Measurements from ENCODE around the gene FABP2. TPM values are rescaled to one million over a fixed set of nuclear protein-coding genes. Genes with fewer than 3 reads are reported as not detected.
"Not testable (repeated sequence)": the region's sequence is repeated elsewhere in the genome, so short reads cannot be mapped to it uniquely, and the experiment has no call there.

FABP2 gene
- total and polyA plus RNA-seq, 7 experiments from 2014 or later, result 0.19 TPM; not detected in 6

GRCh38 chr4:119362413-119362812, 40.5 kb upstream of the FABP2 start:
- H3K27ac ChIP-seq (ENCODE audit: low read depth, low read length); DNase-seq; CTCF ChIA-PET; ATAC-seq; H3K27me3 ChIP-seq (ENCODE audit: control insufficient read depth in 2 of 2, insufficient read depth in 2 of 2, low read length in 2 of 2); H3K36me3 Mint-ChIP-seq; H3K27me3 Mint-ChIP-seq; H3K9me3 Mint-ChIP-seq; H3K36me3 ChIP-seq (ENCODE audit: control insufficient read depth in 2 of 3, insufficient read depth in 3 of 3, low read length in 3 of 3); H3K27ac Mint-ChIP-seq; intact Hi-C loops (cut with micrococcal nuclease); POLR2A ChIA-PET; H3K4me3 Mint-ChIP-seq; H3K9me3 ChIP-seq (ENCODE audit: control insufficient read depth in 2 of 3, low read length in 3 of 3); H3K4me3 ChIP-seq (ENCODE audit: low read length): not testable (repeated sequence)
- peaks cover 0 to 11% of the 10 kb centered on the region in 2 donors for H3K4me1 ChIP-seq (ENCODE audit: control insufficient read depth in 2 of 2, insufficient read depth in 2 of 2, low read length in 2 of 2)
- H3K4me1 Mint-ChIP-seq, result peaks cover 0 to 13% (median 4%) of the 10 kb centered on the region in 7 donors

GRCh38 chr4:119359873-119360272, 37.9 kb upstream of the FABP2 start:
- H3K27ac Mint-ChIP-seq; H3K4me3 ChIP-seq (ENCODE audit: low read length); H3K36me3 ChIP-seq (ENCODE audit: control insufficient read depth in 2 of 3, insufficient read depth in 3 of 3, low read length in 3 of 3); H3K27ac ChIP-seq (ENCODE audit: low read depth, low read length); DNase-seq; H3K9me3 ChIP-seq (ENCODE audit: control insufficient read depth in 2 of 3, low read length in 3 of 3); CTCF ChIA-PET; H3K36me3 Mint-ChIP-seq; H3K27me3 ChIP-seq (ENCODE audit: control insufficient read depth in 2 of 2, insufficient read depth in 2 of 2, low read length in 2 of 2); intact Hi-C loops (cut with micrococcal nuclease); H3K27me3 Mint-ChIP-seq; POLR2A ChIA-PET; H3K4me3 Mint-ChIP-seq; ATAC-seq; H3K4me1 Mint-ChIP-seq; H3K9me3 Mint-ChIP-seq: not testable (repeated sequence)
- H3K4me1 ChIP-seq (ENCODE audit: control insufficient read depth in 2 of 2, insufficient read depth in 2 of 2, low read length in 2 of 2), result peaks cover 0 to 11% of the 10 kb centered on the region in 2 donors

GRCh38 chr4:119356796-119357195, 34.9 kb upstream of the FABP2 start:
- H3K4me1 ChIP-seq (ENCODE audit: control insufficient read depth in 2 of 2, insufficient read depth in 2 of 2, low read length in 2 of 2); H3K4me3 Mint-ChIP-seq; ATAC-seq; H3K36me3 Mint-ChIP-seq; H3K27ac ChIP-seq (ENCODE audit: low read depth, low read length); intact Hi-C loops (cut with micrococcal nuclease); H3K9me3 ChIP-seq (ENCODE audit: control insufficient read depth in 2 of 3, low read length in 3 of 3); POLR2A ChIA-PET; H3K27me3 Mint-ChIP-seq; H3K27ac Mint-ChIP-seq; H3K4me1 Mint-ChIP-seq; H3K9me3 Mint-ChIP-seq; H3K4me3 ChIP-seq (ENCODE audit: low read length); DNase-seq; CTCF ChIA-PET; H3K36me3 ChIP-seq (ENCODE audit: control insufficient read depth in 2 of 3, insufficient read depth in 3 of 3, low read length in 3 of 3); H3K27me3 ChIP-seq (ENCODE audit: control insufficient read depth in 2 of 2, insufficient read depth in 2 of 2, low read length in 2 of 2): not testable (repeated sequence)

- POLR2A ChIA-PET; H3K27ac ChIP-seq (ENCODE audit: low read depth, low read length); H3K4me3 ChIP-seq (ENCODE audit: low read length); H3K4me1 Mint-ChIP-seq; DNase-seq; H3K4me1 ChIP-seq (ENCODE audit: control insufficient read depth in 2 of 2, insufficient read depth in 2 of 2, low read length in 2 of 2); H3K36me3 ChIP-seq (ENCODE audit: control insufficient read depth in 2 of 3, insufficient read depth in 3 of 3, low read length in 3 of 3); H3K27ac Mint-ChIP-seq; H3K27me3 Mint-ChIP-seq; intact Hi-C loops (cut with micrococcal nuclease); H3K9me3 Mint-ChIP-seq; H3K4me3 Mint-ChIP-seq; H3K36me3 Mint-ChIP-seq; H3K27me3 ChIP-seq (ENCODE audit: control insufficient read depth in 2 of 2, insufficient read depth in 2 of 2, low read length in 2 of 2); ATAC-seq; H3K9me3 ChIP-seq (ENCODE audit: control insufficient read depth in 2 of 3, low read length in 3 of 3); CTCF ChIA-PET: not testable (repeated sequence)
Observed at GRCh38 chr4:119356041-119356440, 34.1 kb upstream of the FABP2 start.

GRCh38 chr4:119353364-119353763, 31.4 kb upstream of the FABP2 start:
- CTCF ChIA-PET; intact Hi-C loops (cut with micrococcal nuclease); H3K9me3 Mint-ChIP-seq; H3K4me3 ChIP-seq (ENCODE audit: low read length); H3K4me1 Mint-ChIP-seq; H3K27ac Mint-ChIP-seq; H3K36me3 ChIP-seq (ENCODE audit: control insufficient read depth in 2 of 3, insufficient read depth in 3 of 3, low read length in 3 of 3); H3K27me3 Mint-ChIP-seq; H3K4me1 ChIP-seq (ENCODE audit: control insufficient read depth in 2 of 2, insufficient read depth in 2 of 2, low read length in 2 of 2); H3K27me3 ChIP-seq (ENCODE audit: control insufficient read depth in 2 of 2, insufficient read depth in 2 of 2, low read length in 2 of 2); H3K27ac ChIP-seq (ENCODE audit: low read depth, low read length); POLR2A ChIA-PET; H3K4me3 Mint-ChIP-seq; H3K9me3 ChIP-seq (ENCODE audit: control insufficient read depth in 2 of 3, low read length in 3 of 3); ATAC-seq; H3K36me3 Mint-ChIP-seq; DNase-seq: not testable (repeated sequence)

GRCh38 chr4:119348169-119348568, 26.2 kb upstream of the FABP2 start:
- H3K27me3 ChIP-seq (ENCODE audit: control insufficient read depth in 2 of 2, insufficient read depth in 2 of 2, low read length in 2 of 2); ATAC-seq; H3K27ac Mint-ChIP-seq; DNase-seq; CTCF ChIA-PET; POLR2A ChIA-PET; H3K36me3 ChIP-seq (ENCODE audit: control insufficient read depth in 2 of 3, insufficient read depth in 3 of 3, low read length in 3 of 3); H3K9me3 ChIP-seq (ENCODE audit: control insufficient read depth in 2 of 3, low read length in 3 of 3); intact Hi-C loops (cut with micrococcal nuclease); H3K4me1 ChIP-seq (ENCODE audit: control insufficient read depth in 2 of 2, insufficient read depth in 2 of 2, low read length in 2 of 2); H3K4me1 Mint-ChIP-seq; H3K9me3 Mint-ChIP-seq; H3K27me3 Mint-ChIP-seq; H3K4me3 ChIP-seq (ENCODE audit: low read length); H3K36me3 Mint-ChIP-seq; H3K27ac ChIP-seq (ENCODE audit: low read depth, low read length); H3K4me3 Mint-ChIP-seq: not testable (repeated sequence)

GRCh38 chr4:119343293-119343692, 21.4 kb upstream of the FABP2 start:
- H3K9me3 ChIP-seq (ENCODE audit: control insufficient read depth in 2 of 3, low read length in 3 of 3); CTCF ChIA-PET; H3K4me1 Mint-ChIP-seq; ATAC-seq; H3K27ac Mint-ChIP-seq; H3K36me3 Mint-ChIP-seq; POLR2A ChIA-PET; H3K4me1 ChIP-seq (ENCODE audit: control insufficient read depth in 2 of 2, insufficient read depth in 2 of 2, low read length in 2 of 2); intact Hi-C loops (cut with micrococcal nuclease); H3K27me3 Mint-ChIP-seq; DNase-seq; H3K4me3 Mint-ChIP-seq; H3K9me3 Mint-ChIP-seq; H3K27me3 ChIP-seq (ENCODE audit: control insufficient read depth in 2 of 2, insufficient read depth in 2 of 2, low read length in 2 of 2); H3K27ac ChIP-seq (ENCODE audit: low read depth, low read length); H3K36me3 ChIP-seq (ENCODE audit: control insufficient read depth in 2 of 3, insufficient read depth in 3 of 3, low read length in 3 of 3); H3K4me3 ChIP-seq (ENCODE audit: low read length): not testable (repeated sequence)

Measured in naive thymus-derived CD4-positive, alpha-beta T cell (primary cell).